Mucosa of descending colon (tissue), 3 donors: ENCODE measurements around the gene CMTR2. TPM values are rescaled to one million over a fixed set of nuclear protein-coding genes. Genes with fewer than 3 reads are reported as not detected.

Experiments used
- ATAC-seq: fragments of 200-7000 bp; cut with Tn5 transposase; one replicate; pipeline ENCODE4 v1.9.1; 2020; ENCODE audit warnings: mild to moderate bottlenecking, moderate library complexity
- DNase-seq, 3 donors: peaks; one replicate each; pipeline ENCODE4 v3.0.0-alpha.2; 2020
- H3K36me3 ChIP-seq: fragments of 200-600 bp; one replicate; pipeline ENCODE4 v1.8.0; 2021; ENCODE audit warnings: low read depth, mild to moderate bottlenecking
- H3K4me1 ChIP-seq: fragments of 200-600 bp; one replicate; pipeline ENCODE4 v1.8.0; 2021; ENCODE audit warnings: low read depth, mild to moderate bottlenecking
- H3K4me3 ChIP-seq: fragments of 200-600 bp; one replicate; pipeline ENCODE4 v1.8.0; 2021; ENCODE audit warnings: mild to moderate bottlenecking
- H3K9me3 ChIP-seq: fragments of 200-600 bp; one replicate; pipeline ENCODE4 v1.8.0; 2021; ENCODE audit warnings: mild to moderate bottlenecking
- intact Hi-C, 2 donors: fragments of 100-400 bp; cut with DNase I in 1 of 2; cut with micrococcal nuclease in 1 of 2; formaldehyde crosslinking; loops; one replicate each; pipeline versions ENCODE4 v1.11.0 to v1.11.1; 2022; cut with DNase I, micrococcal nuclease
- long read RNA-seq, 2 donors: library from polyadenylated mRNA; unstranded; transcript quantifications; one replicate each; pipeline ENCODE4 v2.0.0, GENCODE V29; 2019 to 2021
- total RNA-seq, 3 donors: library from RNA; stranded (reverse); fragmentation: NEBNext Ultra II Directional in 2 of 3; extraction: Animal tissue kit (Norgen Biotek cat#: 25700) in 2 of 3; gene quantifications; one replicate each; pipeline versions ENCODE4 v1.2.1 to v1.2.4, GENCODE V29; 2021 to 2023
- TF ChIP-seq, protein P1 (sequence below): fragments of 200-600 bp; IDR thresholded peaks from one replicate; pipeline ENCODE4 v1.8.0; 2022; ENCODE audit warnings: antibody characterized with exemption, mild to moderate bottlenecking
- donor health status: DM: no; HTN: no; CAD: no; lungs with moderate emphysema.
- donor health status: DM: no; HTN: no; CAD: no.
- donor health status: DM: no; HTN: yes; CAD: no.

CMTR2 gene
- 10 to 100 TPM; 17.8 to 20.2 (median 19.8) TPM for total RNA-seq
- long read RNA-seq, donor 1, full-length matches to known transcripts: 14 of 19 reads
- long read RNA-seq, donor 1, partial matches to known transcripts: 0 of 19 reads
- long read RNA-seq, donor 1, other reads (novel, unspliced or antisense): 5 of 19 reads
- long read RNA-seq, donor 2, full-length matches to known transcripts: 6 of 8 reads
- long read RNA-seq, donor 2, partial matches to known transcripts: 0 of 8 reads
- long read RNA-seq, donor 2, other reads (novel, unspliced or antisense): 2 of 8 reads

DNA sequence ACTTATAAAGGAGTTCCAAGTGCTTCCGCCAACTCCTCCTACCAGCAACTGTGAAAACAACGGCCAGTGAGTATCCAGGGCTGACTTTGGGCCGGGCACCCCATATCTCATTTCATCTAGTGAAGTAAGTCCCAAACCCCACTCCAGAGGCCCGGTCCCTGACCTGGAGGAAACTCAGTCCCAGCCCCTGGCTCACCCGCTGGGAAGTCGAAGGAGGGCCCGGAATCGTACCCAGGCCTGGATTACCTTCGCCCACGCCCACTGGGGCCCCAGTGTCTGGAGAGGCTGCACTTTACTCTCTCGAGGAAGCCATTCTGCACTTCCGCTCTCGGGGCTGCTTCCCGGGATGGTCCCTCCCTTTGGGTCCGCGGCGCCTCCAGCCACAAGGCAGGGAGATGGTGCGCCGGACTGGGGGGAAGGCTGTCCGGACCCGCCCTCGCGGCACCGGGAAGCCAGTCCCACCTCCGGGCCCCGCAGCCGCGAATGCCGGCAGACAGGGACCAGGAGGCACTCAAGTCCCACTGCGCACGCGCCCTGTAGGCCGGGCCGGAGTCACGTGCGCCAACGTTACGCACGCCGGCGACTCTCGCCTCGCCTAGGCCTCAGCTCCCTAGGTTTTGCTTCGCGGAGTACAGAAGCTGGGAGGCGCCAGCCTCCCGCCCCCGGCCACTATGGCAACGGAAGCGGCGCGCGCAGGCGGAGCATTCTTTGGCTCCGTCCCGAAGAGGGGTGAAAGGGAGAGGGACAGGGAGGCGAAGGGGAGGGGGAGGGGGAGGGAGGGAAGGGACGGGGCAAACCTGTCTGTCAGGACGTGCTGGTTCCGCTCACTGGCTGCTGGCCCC lies at the start of gene CMTR2:
TSS of gene CMTR2 (minus strand) at position 513 of the 842 bp plus-strand sequence. CDS start 3,482 bp downstream, outside the sequence.
- TF ChIP-seq, protein P1, sequence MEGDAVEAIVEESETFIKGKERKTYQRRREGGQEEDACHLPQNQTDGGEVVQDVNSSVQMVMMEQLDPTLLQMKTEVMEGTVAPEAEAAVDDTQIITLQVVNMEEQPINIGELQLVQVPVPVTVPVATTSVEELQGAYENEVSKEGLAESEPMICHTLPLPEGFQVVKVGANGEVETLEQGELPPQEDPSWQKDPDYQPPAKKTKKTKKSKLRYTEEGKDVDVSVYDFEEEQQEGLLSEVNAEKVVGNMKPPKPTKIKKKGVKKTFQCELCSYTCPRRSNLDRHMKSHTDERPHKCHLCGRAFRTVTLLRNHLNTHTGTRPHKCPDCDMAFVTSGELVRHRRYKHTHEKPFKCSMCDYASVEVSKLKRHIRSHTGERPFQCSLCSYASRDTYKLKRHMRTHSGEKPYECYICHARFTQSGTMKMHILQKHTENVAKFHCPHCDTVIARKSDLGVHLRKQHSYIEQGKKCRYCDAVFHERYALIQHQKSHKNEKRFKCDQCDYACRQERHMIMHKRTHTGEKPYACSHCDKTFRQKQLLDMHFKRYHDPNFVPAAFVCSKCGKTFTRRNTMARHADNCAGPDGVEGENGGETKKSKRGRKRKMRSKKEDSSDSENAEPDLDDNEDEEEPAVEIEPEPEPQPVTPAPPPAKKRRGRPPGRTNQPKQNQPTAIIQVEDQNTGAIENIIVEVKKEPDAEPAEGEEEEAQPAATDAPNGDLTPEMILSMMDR: no peak
- Histone ChIP-seq H3K36me3 (no peaks in the 10 kb centered on the region), H3K9me3 (no peaks in the 10 kb centered on the region), H3K4me3 (peak within 1 kb of the TSS; percentile 37), H3K4me1 (peaks cover 8% of the 10 kb centered on the region)
- intact Hi-C loops: no loop called here
- peak; percentile 94 to 97 (median 96) for DNase-seq
- ATAC-seq: peak; percentile 98

DNA sequence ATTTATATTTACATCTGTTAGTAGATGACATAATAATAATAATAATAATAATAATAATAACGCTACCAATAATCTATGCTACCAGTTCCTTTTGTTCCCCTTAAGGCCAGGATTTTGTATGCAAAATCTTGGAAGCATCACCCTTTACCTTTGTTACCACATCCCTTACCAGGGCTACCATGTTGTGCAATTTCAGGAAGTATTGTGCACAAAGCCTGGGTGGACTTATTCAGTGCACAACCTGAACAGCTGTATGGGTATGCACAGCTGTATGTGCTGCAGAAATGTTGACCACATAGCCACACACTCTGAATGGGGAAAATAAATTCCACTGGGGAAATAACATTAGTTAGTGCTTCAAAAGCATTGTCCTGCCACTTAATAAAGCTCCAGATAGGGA lies 49.4 kb upstream of the CMTR2 start:
- H3K9me3 ChIP-seq: no peaks in the 10 kb centered on the region
- DNase-seq (no peak), ATAC-seq (no peak)
- H3K4me1 ChIP-seq: no peaks in the 10 kb centered on the region
- intact Hi-C loops: no loop called here
- H3K36me3 ChIP-seq: no peaks in the 10 kb centered on the region
- no peak overlapping the region for H3K4me3 ChIP-seq
- TF ChIP-seq, protein P1: no peak

GRCh38 chr16:71338193-71338592 lies 49.0 kb upstream of the CMTR2 start:
- intact Hi-C loops: no loop called here
- no peaks in the 10 kb centered on the region for H3K4me1 ChIP-seq
- H3K4me3 ChIP-seq: no peak overlapping the region
- DNase-seq: no peak
- peak; percentile 26 for ATAC-seq
- TF ChIP-seq, protein P1: no peak
- H3K9me3 ChIP-seq: no peaks in the 10 kb centered on the region
- no peaks in the 10 kb centered on the region for H3K36me3 ChIP-seq

GRCh38 chr16:71337631-71338030 lies 48.4 kb upstream of the CMTR2 start:
- Histone ChIP-seq H3K4me3 (no peak overlapping the region), H3K9me3 (no peaks in the 10 kb centered on the region), H3K4me1 (no peaks in the 10 kb centered on the region), H3K36me3 (no peaks in the 10 kb centered on the region)
- intact Hi-C loops: no loop called here
- TF ChIP-seq, protein P1: no peak
- DNase-seq (no peak), ATAC-seq (no peak)

DNA sequence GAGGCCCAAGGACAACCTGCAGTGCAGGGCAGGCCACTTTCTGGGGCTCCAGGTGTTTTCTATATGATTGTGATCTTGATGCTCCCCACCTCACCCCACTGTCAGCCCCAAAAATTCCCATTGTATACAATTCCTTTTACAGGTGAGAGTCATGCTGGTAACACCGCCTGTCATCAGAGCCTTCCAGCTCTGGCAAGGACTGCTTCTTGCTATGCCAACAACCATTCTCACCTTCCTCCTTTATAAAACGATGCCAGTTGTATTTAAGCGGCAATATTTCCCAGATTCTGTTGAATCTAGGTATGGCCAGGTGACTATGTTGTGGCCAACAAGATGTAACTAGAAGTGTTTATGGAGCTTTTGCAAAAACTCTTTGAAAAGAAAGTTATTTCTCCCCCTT lies 38.9 kb upstream of the CMTR2 start:
- Histone ChIP-seq H3K4me1 (no peaks in the 10 kb centered on the region), H3K4me3 (no peak overlapping the region), H3K9me3 (no peaks in the 10 kb centered on the region), H3K36me3 (no peaks in the 10 kb centered on the region)
- TF ChIP-seq, protein P1: no peak
- ATAC-seq (no peak), DNase-seq (no peak)
- intact Hi-C loops: no loop called here
